Dendritic cell treated with granulocyte-macrophage colony-stimulating factor and Interleukin-4, amounts not matched to agents 40 ng/mL and 50 ng/mL, for 4 days (primary cell): ENCODE measurements around the gene SDC4.

ENCODE experiments used
- H3K27ac Mint-ChIP-seq: one replicate; pipeline ENCODE4 v1.8.0; 2022; ENCODE audit warnings: mild to moderate bottlenecking, mixed read lengths
- H3K27me3 Mint-ChIP-seq: one replicate; pipeline ENCODE4 v1.8.0; 2022; ENCODE audit warnings: mild to moderate bottlenecking, mixed read lengths
- H3K36me3 Mint-ChIP-seq: one replicate; pipeline ENCODE4 v1.8.0; 2022; ENCODE audit warnings: low read depth, mixed read lengths
- H3K4me1 Mint-ChIP-seq: one replicate; pipeline ENCODE4 v1.8.0; 2022; ENCODE audit warnings: low read depth, mixed read lengths
- H3K4me3 Mint-ChIP-seq: one replicate; pipeline ENCODE4 v1.8.0; 2022; ENCODE audit warnings: mild to moderate bottlenecking, moderate library complexity, mixed read lengths
- H3K9me3 Mint-ChIP-seq: one replicate; pipeline ENCODE4 v1.8.0; 2022; ENCODE audit warnings: mixed read lengths
- intact Hi-C: fragments of 100-400 bp; cut with micrococcal nuclease; formaldehyde crosslinking; loops from one replicate; pipeline ENCODE4 v1.15.0; 2022

SDC4 gene

GRCh38 chr20:45329497-45330319 is 18.5 kb downstream of the SDC4 start:
- H3K36me3 Mint-ChIP-seq = peaks cover 89% of the 10 kb centered on the region
- H3K27me3 Mint-ChIP-seq = no peaks in the 10 kb centered on the region
- no peak overlapping the region for H3K4me3 Mint-ChIP-seq
- no peak overlapping the region for H3K27ac Mint-ChIP-seq
- intact Hi-C loops = no loop called here
- H3K9me3 Mint-ChIP-seq = no peaks in the 10 kb centered on the region
- no peaks in the 10 kb centered on the region for H3K4me1 Mint-ChIP-seq

GRCh38 chr20:45328451-45328850 is 19.8 kb downstream of the SDC4 start:
- Mint-ChIP-seq H3K27ac (no peak overlapping the region), H3K9me3 (no peaks in the 10 kb centered on the region), H3K36me3 (peaks cover 90% of the 10 kb centered on the region), H3K4me1 (peaks cover 3% of the 10 kb centered on the region), H3K27me3 (no peaks in the 10 kb centered on the region), H3K4me3 (no peak overlapping the region)
- intact Hi-C loops = no loop called here

GRCh38 chr20:45325371-45325770 is 22.9 kb downstream of the SDC4 start:
- H3K4me3 Mint-ChIP-seq = no peak overlapping the region
- no peaks in the 10 kb centered on the region for H3K9me3 Mint-ChIP-seq
- H3K36me3 Mint-ChIP-seq = peaks cover 60% of the 10 kb centered on the region
- H3K4me1 Mint-ChIP-seq = peaks cover 8% of the 10 kb centered on the region
- no peaks in the 10 kb centered on the region for H3K27me3 Mint-ChIP-seq
- H3K27ac Mint-ChIP-seq = no peak overlapping the region
- intact Hi-C loops = no loop called here

GRCh38 chr20:45323731-45324130 is 24.5 kb downstream of the SDC4 start:
- peaks cover 4% of the 10 kb centered on the region for H3K27me3 Mint-ChIP-seq
- intact Hi-C loops = loop anchor here (1.0 to 5.0 kb wide), 4 partner anchors 39 to 448 kb away; partner anchors contain the start of gene SYS1

GRCh38 chr20:45322952-45323383 is 25.3 kb downstream of the SDC4 start:
- peaks cover 7% of the 10 kb centered on the region for H3K27me3 Mint-ChIP-seq
- peaks cover 13% of the 10 kb centered on the region for H3K4me1 Mint-ChIP-seq
- H3K4me3 Mint-ChIP-seq = no peak overlapping the region
- peaks cover 36% of the 10 kb centered on the region for H3K36me3 Mint-ChIP-seq
- H3K27ac Mint-ChIP-seq = peak overlapping the region; percentile 41
- intact Hi-C loops = loop anchor here (1.0 to 5.0 kb wide), 4 partner anchors 39 to 448 kb away; partner anchors contain the start of gene SYS1
- no peaks in the 10 kb centered on the region for H3K9me3 Mint-ChIP-seq

More at GRCh38 chr20:45323731-45324130, 24.5 kb downstream of the SDC4 start:
- Mint-ChIP-seq H3K4me3 (no peak overlapping the region), H3K9me3 (no peaks in the 10 kb centered on the region), H3K36me3 (peaks cover 43% of the 10 kb centered on the region), H3K27ac (peak overlapping the region; percentile 41), H3K4me1 (peaks cover 13% of the 10 kb centered on the region)

GRCh38 chr20:45320948-45321595 is 27.2 kb downstream of the SDC4 start:
- H3K27ac Mint-ChIP-seq = no peak overlapping the region
- peaks cover 17% of the 10 kb centered on the region for H3K36me3 Mint-ChIP-seq
- intact Hi-C loops = loop anchor here (5.0 kb wide), 2 partner anchors 41 to 131 kb away; partner anchors contain the start of gene SYS1
- H3K27me3 Mint-ChIP-seq = peaks cover 26% of the 10 kb centered on the region
- peaks cover 13% of the 10 kb centered on the region for H3K4me1 Mint-ChIP-seq
- H3K9me3 Mint-ChIP-seq = no peaks in the 10 kb centered on the region
- no peak overlapping the region for H3K4me3 Mint-ChIP-seq

GRCh38 chr20:45318948-45319347 is 29.3 kb downstream of the SDC4 start:
- no peaks in the 10 kb centered on the region for H3K9me3 Mint-ChIP-seq
- no peak overlapping the region for H3K27ac Mint-ChIP-seq
- H3K4me1 Mint-ChIP-seq = peaks cover 13% of the 10 kb centered on the region
- H3K36me3 Mint-ChIP-seq = no peaks in the 10 kb centered on the region
- intact Hi-C loops = loop anchor here (1.0 kb wide), 1 partner anchor 452 kb away; no protein-coding TSS in a partner anchor
- H3K27me3 Mint-ChIP-seq = peaks cover 44% of the 10 kb centered on the region
- H3K4me3 Mint-ChIP-seq = no peak overlapping the region

- no peak overlapping the region for H3K4me3 Mint-ChIP-seq
- H3K4me1 Mint-ChIP-seq = peaks cover 10% of the 10 kb centered on the region
- H3K27me3 Mint-ChIP-seq = peaks cover 49% of the 10 kb centered on the region
- no peaks in the 10 kb centered on the region for H3K9me3 Mint-ChIP-seq
- H3K36me3 Mint-ChIP-seq = no peaks in the 10 kb centered on the region
- no peak overlapping the region for H3K27ac Mint-ChIP-seq
- intact Hi-C loops = no loop called here
Measured at GRCh38 chr20:45318386-45318939, 29.8 kb downstream of the SDC4 start.

- peaks cover 51% of the 10 kb centered on the region for H3K27me3 Mint-ChIP-seq
- peaks cover 5% of the 10 kb centered on the region for H3K4me1 Mint-ChIP-seq
- H3K27ac Mint-ChIP-seq = no peak overlapping the region
- intact Hi-C loops = no loop called here
- no peaks in the 10 kb centered on the region for H3K9me3 Mint-ChIP-seq
- no peak overlapping the region for H3K4me3 Mint-ChIP-seq
- H3K36me3 Mint-ChIP-seq = no peaks in the 10 kb centered on the region
Measured at GRCh38 chr20:45317826-45318225, 30.4 kb downstream of the SDC4 start.

GRCh38 chr20:45316150-45317080 is 31.8 kb downstream of the SDC4 start:
- intact Hi-C loops = no loop called here
- Mint-ChIP-seq H3K4me3 (no peak overlapping the region), H3K4me1 (peaks cover 10% of the 10 kb centered on the region), H3K36me3 (no peaks in the 10 kb centered on the region), H3K27ac (no peak overlapping the region), H3K9me3 (no peaks in the 10 kb centered on the region), H3K27me3 (peaks cover 64% of the 10 kb centered on the region)

- Mint-ChIP-seq H3K27ac (no peak overlapping the region), H3K27me3 (peaks cover 72% of the 10 kb centered on the region)
- intact Hi-C loops = no loop called here
Measured at GRCh38 chr20:45315672-45316071, 32.6 kb downstream of the SDC4 start.

GRCh38 chr20:45313943-45314342 is 34.3 kb downstream of the SDC4 start:
- H3K27me3 Mint-ChIP-seq = peaks cover 76% of the 10 kb centered on the region

More at GRCh38 chr20:45315672-45316071, 32.6 kb downstream of the SDC4 start:
- Mint-ChIP-seq H3K4me3 (no peak overlapping the region), H3K9me3 (no peaks in the 10 kb centered on the region), H3K4me1 (peaks cover 16% of the 10 kb centered on the region), H3K36me3 (no peaks in the 10 kb centered on the region)

GRCh38 chr20:45313065-45313695 is 35.0 kb downstream of the SDC4 start:
- H3K4me3 Mint-ChIP-seq = no peak overlapping the region
- no peaks in the 10 kb centered on the region for H3K9me3 Mint-ChIP-seq
- H3K27me3 Mint-ChIP-seq = peaks cover 78% of the 10 kb centered on the region
- peaks cover 11% of the 10 kb centered on the region for H3K4me1 Mint-ChIP-seq
- intact Hi-C loops = no loop called here
- H3K36me3 Mint-ChIP-seq = no peaks in the 10 kb centered on the region
- no peak overlapping the region for H3K27ac Mint-ChIP-seq

More at GRCh38 chr20:45313943-45314342, 34.3 kb downstream of the SDC4 start:
- Mint-ChIP-seq H3K27ac (no peak overlapping the region), H3K4me3 (no peak overlapping the region), H3K9me3 (no peaks in the 10 kb centered on the region), H3K36me3 (no peaks in the 10 kb centered on the region), H3K4me1 (peaks cover 13% of the 10 kb centered on the region)
- intact Hi-C loops = no loop called here
